Prostate gland (tissue), 2 donors: Measurements from ENCODE around the gene COL4A2. TPM values are rescaled to one million over a fixed set of nuclear protein-coding genes. Genes with fewer than 3 reads are reported as not detected.

ENCODE experiments used
- DNase-seq: peaks from one replicate; pipeline ENCODE4 v3.0.0-alpha.2; 2019; ENCODE audit warnings: low spot score
- H3K27ac ChIP-seq, 2 donors: fragments of 200-600 bp; sonication (generic); 2 replicates each; pipeline ENCODE4 v1.5.1; 2017 to 2019
- H3K27me3 ChIP-seq: fragments of 200-600 bp; sonication (generic); replicated peaks from 2 replicates; pipeline ENCODE4 v1.5.1; 2019; ENCODE audit not compliant: insufficient read depth
- H3K36me3 ChIP-seq, 2 donors: fragments of 200-600 bp; sonication (generic); 1 replicate in 1 of 2; 2 replicates in 1 of 2; pipeline versions ENCODE4 v1.5.1 to v1.8.1; 2017 to 2019
- H3K4me1 ChIP-seq: fragments of 200-600 bp; sonication (generic); replicated peaks from 2 replicates; pipeline ENCODE4 v1.5.1; 2019
- H3K4me3 ChIP-seq, 2 donors: fragments of 200-600 bp; sonication (generic); 2 replicates each; pipeline ENCODE4 v1.5.1; 2017 to 2019
- H3K9me3 ChIP-seq: fragments of 200-600 bp; sonication (generic); 2 replicates; pipeline ENCODE4 v1.5.1; 2017
- CTCF ChIP-seq, 4 experiments: fragments of 200-600 bp in 2 of 4; fragments of 450-650 bp in 2 of 4; sonication (generic) in 2 of 4; IDR thresholded peaks; 1 replicate in 3 of 4; 2 replicates in 1 of 4; pipeline ENCODE4 v1.5.1; 2016 to 2019; ENCODE audit warnings: antibody characterized with exemption in 4 of 4, mild to moderate bottlenecking in 2 of 4, moderate library complexity in 2 of 4
- POLR2A ChIP-seq: fragments of 450-650 bp; IDR thresholded peaks from one replicate; pipeline ENCODE4 v1.6.1; 2016; ENCODE audit warnings: antibody characterized with exemption, mild to moderate bottlenecking
- POLR2AphosphoS5 ChIP-seq: sonication (generic); formaldehyde crosslinking; IDR thresholded peaks from one replicate; pipeline ENCODE4 v1.6.1; 2017; ENCODE audit warnings: antibody characterized with exemption
- WGBS: methylation state at CpG from one replicate; pipeline ENCODE4 v1.1.5; 2018; 5-methylcytosine and 5-hydroxymethylcytosine counted together
- intact Hi-C: fragments of 100-400 bp; cut with DNase I; formaldehyde crosslinking; loops from one replicate; pipeline ENCODE4 v1.14.2; 2022
- total RNA-seq, 2 donors: library from RNA; depleted of rRNA; stranded (reverse); fragments of >200 nt; gene quantifications; one replicate each; pipeline ENCODE4 v1.1.0, GENCODE V29; 2016

Gene COL4A2
- total RNA-seq, 2 donors from 2014 or later = 82.8 to 193 TPM

GRCh38 chr13:110345266-110345665 is 38.2 kb downstream of the COL4A2 start:
- Histone ChIP-seq H3K9me3 (no peaks in the 10 kb centered on the region), H3K27me3 (no peaks in the 10 kb centered on the region), H3K4me1 (peaks cover 5% of the 10 kb centered on the region), H3K4me3 (no peak overlapping the region), H3K27ac (no peak overlapping the region), H3K36me3 (no peaks in the 10 kb centered on the region)
- 88% methylated on average over 7 of the region's 7 CpGs for WGBS
- no peak for DNase-seq
- TF ChIP-seq POLR2A (no peak), POLR2AphosphoS5 (no peak), CTCF (IDR thresholded peaks at IDR 0.05) (no peak)
- intact Hi-C loops = no loop called here

GRCh38 chr13:110345701-110346100 is 38.6 kb downstream of the COL4A2 start:
- 83% methylated on average over 4 of the region's 4 CpGs for WGBS
- no peaks in the 10 kb centered on the region for H3K9me3 ChIP-seq
- TF ChIP-seq CTCF (IDR thresholded peaks at IDR 0.05) (no peak), POLR2A (no peak), POLR2AphosphoS5 (no peak)
- H3K4me3 ChIP-seq = no peak overlapping the region
- H3K27me3 ChIP-seq = no peaks in the 10 kb centered on the region
- H3K4me1 ChIP-seq = peaks cover 5% of the 10 kb centered on the region
- no peak overlapping the region for H3K27ac ChIP-seq
- intact Hi-C loops = no loop called here
- no peaks in the 10 kb centered on the region for H3K36me3 ChIP-seq
- no peak for DNase-seq

- no peak for TF ChIP-seq POLR2AphosphoS5
- TF ChIP-seq CTCF (IDR thresholded peaks at IDR 0.05) = no peak
- TF ChIP-seq POLR2A = no peak
- DNase-seq = no peak
- WGBS = 50% methylated on average over 17 of the region's 17 CpGs
- Histone ChIP-seq H3K27me3 (no peaks in the 10 kb centered on the region), H3K27ac (peak overlapping the region; percentile 18 to 48), H3K4me3 (no peak overlapping the region), H3K4me1 (peaks cover 2% of the 10 kb centered on the region), H3K9me3 (no peaks in the 10 kb centered on the region), H3K36me3 (no peaks in the 10 kb centered on the region)
- intact Hi-C loops = no loop called here
These were observed 39.6 kb downstream of the COL4A2 start for GRCh38 chr13:110346661-110347067.

- 54% methylated on average over 3 of the region's 3 CpGs for WGBS
- DNase-seq = no peak
- intact Hi-C loops = no loop called here
- H3K36me3 ChIP-seq = no peaks in the 10 kb centered on the region
- H3K9me3 ChIP-seq = no peaks in the 10 kb centered on the region
- TF ChIP-seq POLR2A (no peak), CTCF (IDR thresholded peaks at IDR 0.05) (no peak), POLR2AphosphoS5 (no peak)
- no peaks in the 10 kb centered on the region for H3K4me1 ChIP-seq
- H3K27ac ChIP-seq = peak overlapping the region; percentile 18 to 48
- no peak overlapping the region for H3K4me3 ChIP-seq
- no peaks in the 10 kb centered on the region for H3K27me3 ChIP-seq
These were observed 40.0 kb downstream of the COL4A2 start for GRCh38 chr13:110347088-110347487.

GRCh38 chr13:110347535-110348308 is 40.6 kb downstream of the COL4A2 start:
- TF ChIP-seq POLR2A (no peak), POLR2AphosphoS5 (peak; percentile 54)
- intact Hi-C loops = no loop called here
- Histone ChIP-seq H3K27ac (peak overlapping the region; percentile 18 to 48), H3K4me3 (no peak overlapping the region), H3K36me3 (no peaks in the 10 kb centered on the region), H3K27me3 (no peaks in the 10 kb centered on the region), H3K4me1 (no peaks in the 10 kb centered on the region), H3K9me3 (no peaks in the 10 kb centered on the region)
- peak; percentile 65 for DNase-seq
- WGBS = 28% methylated on average over 18 of the region's 18 CpGs
